Smooth muscle cell (in vitro differentiated cells): ENCODE results near the gene SLC24A3. TPM values are rescaled to one million over a fixed set of nuclear protein-coding genes. Genes with fewer than 3 reads are reported as not detected.

ENCODE experiments used
- DNase-seq: peaks from one replicate; lab custom pipeline; 2025; ENCODE audit not compliant: unreplicated experiment; lab: John Stamatoyannopoulos, UW
- H2AFZ ChIP-seq: fragments of 200-600 bp; sonication (generic); 2 replicates; pipeline ENCODE4 v1.6.0; 2016; ENCODE audit warnings: antibody characterized with exemption, low read depth, mild to moderate bottlenecking
- H3F3A ChIP-seq: fragments of 200-600 bp; sonication (generic); 2 replicates; pipeline ENCODE4 v1.6.0; 2017; ENCODE audit warnings: antibody characterized with exemption, low read depth
- H3K27ac ChIP-seq: fragments of 200-600 bp; sonication (generic); 2 replicates; pipeline ENCODE4 v1.5.1; 2016; ENCODE audit warnings: low read depth, mild to moderate bottlenecking
- H3K27me3 ChIP-seq: fragments of 200-600 bp; sonication (generic); 2 replicates; pipeline ENCODE4 v1.6.1; 2016; ENCODE audit warnings: low read depth, mild to moderate bottlenecking
- H3K36me3 ChIP-seq: fragments of 200-600 bp; sonication (generic); 2 replicates; pipeline ENCODE4 v1.5.1; 2016; ENCODE audit warnings: low read depth
- H3K4me1 ChIP-seq: fragments of 200-600 bp; sonication (generic); 2 replicates; pipeline ENCODE4 v1.5.1; 2016; ENCODE audit warnings: low read depth
- H3K4me2 ChIP-seq: fragments of 200-600 bp; sonication (generic); 2 replicates; pipeline ENCODE4 v1.6.0; 2016; ENCODE audit warnings: mild to moderate bottlenecking
- H3K4me3 ChIP-seq: fragments of 200-600 bp; sonication (generic); 2 replicates; pipeline ENCODE4 v1.5.1; 2016; ENCODE audit warnings: mild to moderate bottlenecking
- H3K79me2 ChIP-seq: fragments of 200-600 bp; sonication (generic); 2 replicates; pipeline ENCODE4 v1.6.0; 2016; ENCODE audit warnings: low read depth, mild to moderate bottlenecking
- H3K9ac ChIP-seq: fragments of 200-600 bp; sonication (generic); 2 replicates; pipeline ENCODE4 v1.6.0; 2016; ENCODE audit warnings: low read depth
- H3K9me3 ChIP-seq: fragments of 200-600 bp; sonication (generic); replicated peaks from 2 replicates; pipeline ENCODE4 v1.5.1; 2016; ENCODE audit warnings: low read depth
- H4K20me1 ChIP-seq: fragments of 200-600 bp; sonication (generic); 2 replicates; pipeline ENCODE4 v1.6.0; 2016; ENCODE audit warnings: low read depth
- CTCF ChIP-seq: fragments of 200-600 bp; sonication (generic); IDR thresholded peaks from 2 replicates; pipeline ENCODE4 v1.5.1; 2017; ENCODE audit warnings: borderline replicate concordance, mild to moderate bottlenecking, antibody characterized with exemption; ENCODE audit not compliant: insufficient read depth, poor library complexity, severe bottlenecking
- WGBS: methylation state at CpG from one replicate; pipeline ENCODE4 v1.1.7; 2016; ENCODE audit warnings: low lambda C conversion rate; 5-methylcytosine and 5-hydroxymethylcytosine counted together
- polyA plus RNA-seq: library from polyadenylated mRNA; unstranded; fragments of >200 nt; fragmentation: Nextera tagmentation; extraction: Ambion mirVana; gene quantifications from 2 replicates; pipeline ENCODE4 v1.2.1, GENCODE V29; 2016
- total RNA-seq: library from RNA; depleted of rRNA; stranded (reverse); fragments of >200 nt; gene quantifications from 2 replicates; pipeline ENCODE4 v1.2.3, GENCODE V29; 2014

The SLC24A3 gene
- total and polyA plus RNA-seq, 2 experiments from 2014 or later: 2.5 to 3.2 TPM

DNA sequence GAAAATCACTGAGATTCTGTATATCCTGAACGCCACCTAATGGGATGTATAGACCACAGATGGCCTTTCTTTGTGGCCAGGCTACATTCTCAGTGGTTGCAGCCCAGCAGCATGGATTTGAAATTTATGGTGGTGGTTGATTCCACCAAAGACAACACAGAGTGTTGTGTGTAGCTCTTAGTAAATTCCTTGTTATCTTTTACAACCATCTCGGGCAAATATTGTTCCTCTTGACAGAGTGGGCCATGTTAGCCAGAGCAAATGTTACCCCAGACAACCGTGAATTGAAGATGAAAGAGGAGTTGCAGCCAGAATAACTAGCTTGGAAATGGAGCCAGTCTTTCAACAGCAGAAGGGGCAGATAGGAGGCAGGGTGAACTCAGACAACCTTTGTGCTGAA is 39.5 kb downstream of the SLC24A3 start:
- TF ChIP-seq CTCF: no peak
- Histone ChIP-seq H3K4me2 (peak overlapping the region; percentile 71), H3K27ac (no peak overlapping the region), H3K9ac (no peak overlapping the region), H3K4me3 (no peak overlapping the region), H3K27me3 (no peaks in the 10 kb centered on the region), H4K20me1 (no peaks in the 10 kb centered on the region), H3K36me3 (no peaks in the 10 kb centered on the region), H3K4me1 (no peaks in the 10 kb centered on the region), H3K9me3 (no peaks in the 10 kb centered on the region), H3F3A (no peaks in the 10 kb centered on the region), H3K79me2 (no peaks in the 10 kb centered on the region), H2AFZ (no peak overlapping the region)
- 41% methylated on average over 3 of the region's 3 CpGs for WGBS
- DNase-seq: no peak

DNA sequence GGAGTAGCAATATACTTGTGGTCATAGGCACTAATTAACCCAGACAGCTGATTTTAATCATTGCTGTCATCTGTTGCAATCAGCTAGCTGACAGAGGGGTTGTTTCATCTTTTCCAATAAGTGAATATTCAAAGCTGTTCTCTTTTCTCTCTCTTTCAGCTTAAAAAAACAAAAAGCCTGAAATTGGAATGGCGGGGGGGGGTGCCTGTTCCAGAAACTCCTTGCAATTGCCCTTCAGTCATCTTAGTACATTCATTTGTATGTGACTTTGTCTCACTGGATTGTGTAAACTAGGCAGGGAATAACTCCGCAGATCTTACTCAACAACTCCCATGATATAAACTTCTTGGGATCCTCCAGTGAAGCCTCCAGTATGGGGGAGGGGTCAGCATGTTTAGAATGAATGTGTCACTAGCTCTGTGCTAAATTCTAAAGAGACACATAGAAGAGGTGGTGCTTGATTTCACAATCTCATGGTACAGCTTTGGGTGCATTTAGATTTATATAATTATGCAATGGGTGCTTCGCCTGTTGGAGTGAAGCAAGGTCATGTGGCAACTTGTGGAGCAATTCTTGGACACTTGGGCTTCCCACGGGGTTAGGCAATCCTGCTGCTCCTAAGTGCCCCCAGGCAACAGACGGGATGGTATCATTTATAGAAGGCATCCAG is 40.1 kb downstream of the SLC24A3 start:
- no peaks in the 10 kb centered on the region for H3K36me3 ChIP-seq
- WGBS: 61% methylated on average over 5 of the region's 5 CpGs
- H3F3A ChIP-seq: no peaks in the 10 kb centered on the region
- TF ChIP-seq CTCF: no peak
- H3K79me2 ChIP-seq: no peaks in the 10 kb centered on the region
- H3K9me3 ChIP-seq: no peaks in the 10 kb centered on the region
- H3K4me3 ChIP-seq: no peak overlapping the region
- no peak overlapping the region for H3K27ac ChIP-seq
- no peak overlapping the region for H3K9ac ChIP-seq
- DNase-seq: no peak
- no peaks in the 10 kb centered on the region for H3K4me1 ChIP-seq
- no peaks in the 10 kb centered on the region for H3K27me3 ChIP-seq
- H3K4me2 ChIP-seq: peak overlapping the region; percentile 71
- H2AFZ ChIP-seq: no peak overlapping the region
- H4K20me1 ChIP-seq: no peaks in the 10 kb centered on the region

DNA sequence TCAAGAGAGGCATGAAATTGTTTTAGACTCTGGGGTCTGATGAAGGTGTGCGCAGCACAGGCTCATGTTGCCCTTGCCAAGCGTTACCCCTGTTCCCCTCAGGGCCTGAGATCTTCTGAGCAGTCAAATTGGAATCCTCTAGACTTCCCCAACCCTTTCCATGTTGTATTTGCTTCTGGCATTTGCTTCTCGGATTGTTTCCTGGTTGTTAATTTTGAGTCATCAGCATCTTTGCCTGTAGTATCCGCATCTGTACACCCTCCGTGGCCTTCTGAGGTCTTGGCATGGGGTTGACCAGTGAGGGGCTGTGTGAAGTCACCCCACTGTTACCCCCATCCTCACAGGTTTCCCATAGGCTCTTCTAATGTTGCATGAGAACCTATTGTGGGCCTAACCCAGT is 40.9 kb downstream of the SLC24A3 start:
- no peak for DNase-seq
- H2AFZ ChIP-seq: no peak overlapping the region
- no peaks in the 10 kb centered on the region for H3K4me1 ChIP-seq
- 83% methylated on average over 5 of the region's 5 CpGs for WGBS
- H3F3A ChIP-seq: no peaks in the 10 kb centered on the region
- no peaks in the 10 kb centered on the region for H3K36me3 ChIP-seq
- peak overlapping the region; percentile 47 for H3K4me2 ChIP-seq
- no peak overlapping the region for H3K27ac ChIP-seq
- TF ChIP-seq CTCF: no peak
- H4K20me1 ChIP-seq: no peaks in the 10 kb centered on the region
- no peak overlapping the region for H3K9ac ChIP-seq
- H3K27me3 ChIP-seq: no peaks in the 10 kb centered on the region
- H3K79me2 ChIP-seq: no peaks in the 10 kb centered on the region
- no peaks in the 10 kb centered on the region for H3K9me3 ChIP-seq
- no peak overlapping the region for H3K4me3 ChIP-seq
